Measurements from ENCODE around the gene ZFP36. TPM values are rescaled to one million over a fixed set of nuclear protein-coding genes. Genes with fewer than 3 reads are reported as not detected.
"Not testable (repeated sequence)": the region's sequence is repeated elsewhere in the genome, so short reads cannot be mapped to it uniquely, and the experiment has no call there.

The ZFP36 gene
- total RNA-seq, 1 donor from 2014 or later: 32.0 TPM

DNA sequence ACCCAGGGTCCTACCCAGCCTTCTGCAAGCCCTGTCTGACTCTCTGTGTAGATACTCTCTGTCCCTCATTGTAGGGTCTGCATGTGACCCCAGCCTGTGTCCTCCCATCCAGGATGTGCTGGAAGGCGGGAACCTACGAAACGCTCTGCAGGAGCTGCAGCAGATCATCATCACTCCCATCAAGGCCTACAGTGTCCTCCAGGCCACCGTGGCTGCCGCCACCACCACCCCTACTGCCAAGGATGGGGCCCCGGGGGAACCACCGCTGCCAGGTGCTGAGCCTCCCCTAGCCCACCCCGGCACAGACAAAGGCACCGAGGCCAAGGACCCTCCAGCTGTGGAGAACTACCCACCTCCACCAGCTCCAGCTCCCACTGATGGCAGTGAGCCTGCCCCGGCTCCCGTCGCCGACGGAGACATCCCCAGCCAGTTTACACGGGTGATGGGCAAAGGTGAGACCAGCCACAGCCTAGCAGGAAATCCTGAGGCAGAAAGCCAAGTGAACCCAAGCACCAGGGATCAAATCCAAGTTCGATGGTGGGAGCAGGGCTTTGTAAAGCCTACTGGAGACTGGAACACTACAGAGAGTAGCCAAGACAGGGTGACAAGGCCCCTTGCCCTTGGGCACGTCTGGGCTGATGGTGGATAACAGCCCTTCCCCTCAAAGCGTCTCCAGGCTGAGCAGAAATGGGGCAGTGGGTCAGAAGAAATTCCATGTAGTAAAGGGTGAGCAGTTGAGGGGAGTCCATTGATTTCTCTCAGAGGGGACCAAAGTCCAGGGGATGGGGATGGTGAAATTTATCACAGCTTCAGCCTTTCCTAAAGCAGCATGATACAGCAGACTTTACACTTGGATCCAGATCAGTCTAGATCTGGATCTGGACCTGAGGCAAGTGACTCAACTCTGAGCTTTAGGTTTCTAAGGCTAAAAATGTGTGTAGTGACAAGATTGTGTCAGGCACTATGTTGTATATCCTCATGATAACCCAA lies 29.0 kb upstream of the ZFP36 start:
- Mint-ChIP-seq H3K4me3 (no peak overlapping the region), H3K27ac (no peak overlapping the region), H3K27me3 (ENCODE audit: insufficient read depth) (no peaks in the 10 kb centered on the region), H3K36me3 (ENCODE audit: low read depth) (peaks cover 27% of the 10 kb centered on the region), H3K4me1 (ENCODE audit: low read depth) (no peaks in the 10 kb centered on the region), H3K9me3 (no peaks in the 10 kb centered on the region)
- intact Hi-C loops (cut with micrococcal nuclease): no loop called here
- no peak for DNase-seq (ENCODE audit: low spot score)

DNA sequence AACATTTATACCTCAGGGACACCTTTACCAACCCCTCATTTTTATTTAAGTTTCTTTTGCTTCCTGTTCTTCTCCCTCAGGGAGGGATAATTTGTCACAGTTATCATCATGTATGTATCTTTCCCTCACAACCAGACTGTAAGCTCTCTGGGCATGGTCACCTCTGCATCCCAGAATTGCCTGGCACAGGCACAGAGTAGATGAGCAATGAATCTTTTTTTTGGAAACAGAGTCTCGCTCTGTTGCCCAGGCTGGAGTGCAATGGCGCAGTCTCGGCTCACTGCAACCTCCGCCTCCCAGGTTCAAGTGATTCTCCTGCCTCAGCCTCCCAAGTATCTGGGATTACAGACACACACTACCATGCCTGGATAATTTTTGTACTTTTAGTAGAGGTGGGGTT lies 27.3 kb upstream of the ZFP36 start:
- H3K27ac Mint-ChIP-seq: peak overlapping the region; percentile 36
- intact Hi-C loops (cut with micrococcal nuclease); H3K4me3 Mint-ChIP-seq; H3K4me1 Mint-ChIP-seq (ENCODE audit: low read depth); H3K9me3 Mint-ChIP-seq; H3K27me3 Mint-ChIP-seq (ENCODE audit: insufficient read depth); DNase-seq (ENCODE audit: low spot score): not testable (repeated sequence)
- H3K36me3 Mint-ChIP-seq (ENCODE audit: low read depth): peaks cover 32% of the 10 kb centered on the region

DNA sequence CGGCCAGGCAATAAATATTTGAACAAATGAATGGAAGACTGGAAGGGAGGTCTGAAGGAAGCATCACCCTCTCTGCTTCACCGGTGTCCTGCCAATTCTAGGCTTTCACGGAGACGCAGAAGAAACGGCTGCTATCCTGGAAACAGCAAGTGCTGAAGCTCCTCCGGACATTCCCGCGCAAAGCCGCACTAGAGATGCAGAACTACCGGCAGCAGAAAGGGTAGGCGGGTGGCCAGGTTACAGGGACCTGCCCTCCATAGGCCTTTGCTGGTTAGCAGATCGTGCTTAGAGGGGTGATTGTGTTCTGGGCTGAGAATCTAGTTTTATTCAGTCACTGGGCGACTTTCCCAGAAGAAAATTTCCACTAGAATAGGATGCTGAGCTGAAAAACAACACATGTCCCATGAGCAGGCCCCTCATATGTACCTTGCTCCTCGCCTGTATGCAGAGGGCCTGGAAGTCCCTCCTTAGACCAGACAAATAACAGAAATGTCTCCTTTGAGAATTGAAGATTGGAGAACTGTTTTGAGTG lies 26.7 kb upstream of the ZFP36 start:
- Mint-ChIP-seq H3K36me3 (ENCODE audit: low read depth) (peaks cover 32% of the 10 kb centered on the region), H3K27ac (peak overlapping the region; percentile 36), H3K27me3 (ENCODE audit: insufficient read depth) (no peaks in the 10 kb centered on the region), H3K9me3 (no peaks in the 10 kb centered on the region), H3K4me3 (no peak overlapping the region), H3K4me1 (ENCODE audit: low read depth) (no peaks in the 10 kb centered on the region)
- intact Hi-C loops (cut with micrococcal nuclease): no loop called here
- no peak for DNase-seq (ENCODE audit: low spot score)

DNA sequence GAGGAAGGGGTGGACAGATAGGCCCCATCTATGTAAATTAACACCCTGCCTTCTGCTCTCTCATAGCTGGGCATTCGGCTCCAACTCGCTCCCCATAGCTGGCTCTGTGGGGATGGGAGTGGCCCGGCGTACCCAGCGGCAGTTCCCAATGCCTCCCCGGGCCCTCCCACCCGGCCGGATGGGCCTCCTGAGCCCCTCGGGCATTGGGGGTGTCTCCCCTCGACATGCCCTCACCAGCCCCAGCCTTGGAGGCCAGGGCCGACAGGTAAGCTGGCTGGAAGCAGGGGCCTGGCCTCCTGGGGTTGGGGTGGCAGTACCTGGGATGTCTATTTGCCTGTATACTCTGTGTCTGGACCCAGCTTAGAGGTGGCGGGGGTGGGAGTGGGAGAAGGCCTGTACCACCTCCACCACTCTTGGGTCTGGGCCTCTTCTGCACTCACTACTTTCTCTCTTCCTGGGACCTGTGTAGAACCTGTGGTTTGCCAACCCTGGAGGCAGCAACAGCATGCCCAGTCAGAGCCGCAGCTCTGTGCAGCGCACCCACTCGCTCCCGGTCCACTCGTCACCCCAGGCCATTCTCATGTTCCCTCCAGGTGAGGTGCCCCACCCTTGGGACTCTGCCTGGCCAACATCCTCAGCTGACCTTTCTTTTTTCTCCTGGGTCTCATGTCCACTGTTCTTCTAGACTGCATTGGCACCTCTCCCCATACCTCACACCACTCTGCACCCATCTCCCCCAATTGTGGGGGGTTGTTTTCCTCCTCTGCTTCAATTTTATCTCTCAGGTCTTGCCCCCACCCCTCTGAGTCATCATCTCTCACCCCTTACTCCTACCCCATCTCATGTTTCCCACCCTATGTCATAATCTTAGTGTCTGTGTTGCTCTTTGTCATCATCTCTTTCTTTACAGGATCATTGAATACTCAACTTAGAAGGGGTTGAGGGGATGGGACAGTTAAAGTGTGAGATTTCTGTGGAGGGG lies 25.8 kb upstream of the ZFP36 start:
- Mint-ChIP-seq H3K36me3 (ENCODE audit: low read depth) (peaks cover 37% of the 10 kb centered on the region), H3K27ac (peak overlapping the region; percentile 43), H3K4me1 (ENCODE audit: low read depth) (no peaks in the 10 kb centered on the region), H3K4me3 (no peak overlapping the region), H3K27me3 (ENCODE audit: insufficient read depth) (no peaks in the 10 kb centered on the region), H3K9me3 (no peaks in the 10 kb centered on the region)
- DNase-seq (ENCODE audit: low spot score): no peak
- intact Hi-C loops (cut with micrococcal nuclease): no loop called here

DNA sequence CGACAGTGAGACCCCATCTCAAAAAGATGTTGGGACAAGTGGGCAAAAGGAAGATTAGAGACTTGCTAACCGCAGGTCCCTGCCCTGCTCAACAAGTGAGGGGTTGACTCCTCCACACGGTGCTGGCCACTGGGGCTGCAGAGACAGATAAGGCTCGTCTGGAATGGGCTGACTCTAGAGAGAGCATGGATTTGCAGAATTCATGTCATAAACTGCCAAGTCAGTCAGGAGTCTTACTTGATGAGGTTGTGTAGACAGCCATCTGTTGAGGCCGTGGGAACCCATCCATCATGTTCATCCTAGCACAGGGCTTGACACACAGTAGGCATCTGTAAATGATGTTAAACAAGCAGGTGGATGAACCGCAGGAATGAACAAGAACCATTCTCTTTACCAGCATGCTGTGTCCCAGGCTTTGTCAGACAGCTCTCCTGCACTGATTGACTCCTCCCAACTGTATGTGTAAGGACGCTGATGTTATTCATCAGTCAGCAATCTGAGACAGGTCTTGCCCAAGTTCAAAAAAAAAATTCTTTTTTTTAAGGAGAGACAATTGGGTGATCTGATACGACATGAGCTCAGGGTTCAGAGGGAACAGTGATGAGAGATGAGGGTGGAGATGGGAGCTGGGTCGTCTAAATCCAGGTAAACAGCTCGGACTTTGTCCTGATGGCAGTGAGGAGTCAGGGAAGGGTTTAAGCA lies 24.6 kb upstream of the ZFP36 start:
- Mint-ChIP-seq H3K27me3 (ENCODE audit: insufficient read depth) (no peaks in the 10 kb centered on the region), H3K36me3 (ENCODE audit: low read depth) (peaks cover 44% of the 10 kb centered on the region), H3K4me1 (ENCODE audit: low read depth) (no peaks in the 10 kb centered on the region), H3K4me3 (no peak overlapping the region), H3K27ac (no peak overlapping the region), H3K9me3 (no peaks in the 10 kb centered on the region)
- intact Hi-C loops (cut with micrococcal nuclease): no loop called here
- no peak for DNase-seq (ENCODE audit: low spot score)

DNA sequence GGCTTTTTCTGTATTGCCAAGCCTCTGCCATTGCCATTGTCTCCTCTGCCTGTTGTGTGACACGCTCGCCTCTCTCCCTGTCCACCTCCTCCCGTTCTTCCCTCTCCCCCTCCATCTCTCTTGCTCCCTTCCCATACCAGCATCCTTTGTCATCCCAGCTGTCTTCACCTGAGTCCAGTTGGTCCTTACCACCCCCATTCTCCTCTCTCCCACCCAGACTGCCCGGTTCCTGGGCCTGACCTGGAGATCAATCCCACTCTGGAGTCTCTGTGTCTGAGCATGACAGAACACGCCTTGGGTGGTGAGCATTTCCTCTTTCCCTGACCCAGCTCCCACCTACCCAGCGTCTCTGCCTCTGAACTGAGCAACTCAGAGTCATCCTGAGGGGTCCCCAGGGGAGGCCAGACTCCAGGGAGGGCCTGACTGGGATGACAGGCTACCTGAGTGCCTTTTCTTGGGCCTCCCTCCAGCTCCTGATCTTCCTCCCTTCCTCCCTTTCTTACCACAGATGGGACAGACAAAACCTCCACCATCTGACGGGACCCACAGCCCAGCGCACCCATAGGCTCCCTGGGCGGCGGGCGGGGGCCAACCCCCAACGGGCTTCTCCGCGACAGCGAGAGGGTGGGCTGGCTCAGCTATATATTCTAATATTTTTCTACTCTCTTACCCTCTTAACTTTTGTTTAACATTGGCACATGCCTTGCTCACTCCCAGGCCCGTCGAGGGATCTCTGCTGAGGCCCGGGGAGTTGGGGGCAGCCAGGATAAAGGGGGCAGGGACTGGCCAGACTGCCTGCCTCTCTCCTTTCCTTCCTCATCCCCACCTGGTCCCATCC lies 23.4 kb upstream of the ZFP36 start:
- no peak overlapping the region for H3K27ac Mint-ChIP-seq

DNA sequence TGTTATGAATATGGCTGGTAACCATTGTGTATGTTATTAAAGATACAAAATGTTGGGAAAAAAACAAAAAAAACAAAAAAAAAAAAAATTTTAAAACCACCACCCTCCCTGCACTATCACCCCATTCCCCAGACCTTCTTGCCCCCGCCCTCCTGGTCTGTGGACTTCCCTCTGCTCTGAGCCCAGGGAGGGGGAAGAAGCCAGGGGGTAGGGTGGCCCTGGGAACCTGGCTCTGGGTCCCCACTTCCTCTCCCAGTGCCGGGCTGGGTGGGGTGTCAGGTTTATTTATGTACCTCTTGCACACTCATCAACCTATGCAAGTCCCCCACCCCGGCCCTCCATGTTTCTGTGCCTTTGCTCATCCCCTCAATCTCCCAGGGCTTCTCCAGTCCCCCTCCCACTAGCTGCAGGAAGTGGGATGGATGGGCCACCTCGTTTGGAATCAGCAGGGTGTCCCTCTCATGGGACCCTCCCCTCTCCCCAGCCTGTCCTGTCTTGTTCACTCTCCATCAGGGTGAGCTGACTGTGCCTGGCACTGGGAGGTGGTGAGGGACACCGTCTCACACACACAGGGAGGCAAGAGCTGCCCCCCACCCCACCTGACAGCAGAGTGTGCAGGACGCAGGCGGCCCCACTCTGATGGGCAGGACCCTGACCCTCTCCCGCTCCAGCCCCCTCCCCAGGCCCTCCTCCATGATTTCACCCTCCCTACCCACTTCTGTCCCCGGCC lies 21.6 kb upstream of the ZFP36 start:
- peak overlapping the region; percentile 18 for H3K27ac Mint-ChIP-seq
- intact Hi-C loops (cut with micrococcal nuclease): no loop called here
- H3K4me3 Mint-ChIP-seq: no peak overlapping the region
- peaks cover 49% of the 10 kb centered on the region for H3K36me3 Mint-ChIP-seq (ENCODE audit: low read depth)
- peaks cover 9% of the 10 kb centered on the region for H3K4me1 Mint-ChIP-seq (ENCODE audit: low read depth)
- no peaks in the 10 kb centered on the region for H3K9me3 Mint-ChIP-seq
- DNase-seq (ENCODE audit: low spot score): no peak
- H3K27me3 Mint-ChIP-seq (ENCODE audit: insufficient read depth): no peaks in the 10 kb centered on the region

More for the DNA sequence above, 23.4 kb upstream of the ZFP36 start:
- Mint-ChIP-seq H3K4me3 (no peak overlapping the region), H3K9me3 (no peaks in the 10 kb centered on the region), H3K27me3 (ENCODE audit: insufficient read depth) (no peaks in the 10 kb centered on the region), H3K4me1 (ENCODE audit: low read depth) (no peaks in the 10 kb centered on the region), H3K36me3 (ENCODE audit: low read depth) (peaks cover 45% of the 10 kb centered on the region)
- intact Hi-C loops (cut with micrococcal nuclease): no loop called here
- no peak for DNase-seq (ENCODE audit: low spot score)

DNA sequence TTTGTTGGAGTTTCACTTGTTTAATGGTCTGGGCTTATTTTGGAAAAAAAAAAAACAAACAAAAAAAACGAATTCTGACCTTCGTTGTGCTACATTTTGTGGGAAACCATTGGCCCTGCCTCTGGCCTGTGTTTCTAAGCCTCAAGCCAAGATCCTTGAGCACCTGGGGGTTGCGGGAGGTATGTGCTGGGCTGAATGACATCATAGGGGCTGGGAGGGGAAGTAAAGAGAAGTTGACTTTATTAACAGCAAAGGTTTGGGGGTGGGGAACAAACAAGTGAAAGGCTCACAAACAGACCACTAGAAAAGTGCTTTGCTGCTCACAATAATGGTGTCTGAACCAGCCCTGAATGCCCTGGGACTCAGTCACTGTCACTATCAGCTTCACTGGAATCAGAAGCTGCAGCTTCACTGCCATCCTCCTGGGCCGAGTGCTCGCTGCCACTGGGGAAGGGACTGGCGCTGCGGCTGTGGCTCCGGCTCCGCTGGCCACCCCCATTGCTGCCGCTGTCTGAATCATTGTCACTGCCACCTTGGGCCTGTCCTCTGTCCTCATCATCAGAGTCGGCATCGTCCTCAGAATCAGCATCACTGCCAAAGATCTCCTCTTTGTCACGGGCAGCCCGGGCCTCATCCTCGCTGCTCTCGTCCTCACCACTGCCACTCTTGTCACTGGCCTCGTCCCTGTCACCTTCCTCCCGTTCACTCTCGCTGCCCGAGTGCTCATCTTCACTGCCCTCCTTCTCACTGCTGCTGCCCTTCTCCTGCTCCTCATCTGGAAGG lies 20.8 kb upstream of the ZFP36 start:
- Mint-ChIP-seq H3K27me3 (ENCODE audit: insufficient read depth) (no peaks in the 10 kb centered on the region), H3K9me3 (no peaks in the 10 kb centered on the region), H3K4me3 (no peak overlapping the region), H3K36me3 (ENCODE audit: low read depth) (peaks cover 48% of the 10 kb centered on the region), H3K27ac (peak overlapping the region; percentile 4), H3K4me1 (ENCODE audit: low read depth) (peaks cover 14% of the 10 kb centered on the region)
- DNase-seq (ENCODE audit: low spot score): no peak
- intact Hi-C loops (cut with micrococcal nuclease): no loop called here

DNA sequence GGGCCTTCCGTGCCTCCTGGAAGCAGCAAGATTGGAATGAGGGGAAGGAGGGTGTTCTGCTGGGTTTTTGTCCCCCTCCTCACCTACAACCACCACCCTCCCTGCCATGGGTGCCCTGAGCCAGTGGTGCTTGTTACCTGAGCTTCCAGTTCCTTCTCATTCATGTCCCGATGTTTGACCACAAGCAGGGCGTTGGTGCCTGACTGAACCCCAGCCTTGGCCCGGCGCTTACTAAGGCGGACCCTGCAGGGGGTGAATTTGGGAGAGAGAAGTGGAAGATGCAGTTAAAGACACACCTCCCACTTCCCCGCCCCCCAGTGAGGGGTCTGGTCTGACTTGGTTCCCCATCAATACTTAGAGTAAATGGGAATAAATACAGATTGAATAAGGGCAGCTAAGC lies 20.1 kb upstream of the ZFP36 start:
- peaks cover 17% of the 10 kb centered on the region for H3K4me1 Mint-ChIP-seq (ENCODE audit: low read depth)
- no peak overlapping the region for H3K4me3 Mint-ChIP-seq

DNA sequence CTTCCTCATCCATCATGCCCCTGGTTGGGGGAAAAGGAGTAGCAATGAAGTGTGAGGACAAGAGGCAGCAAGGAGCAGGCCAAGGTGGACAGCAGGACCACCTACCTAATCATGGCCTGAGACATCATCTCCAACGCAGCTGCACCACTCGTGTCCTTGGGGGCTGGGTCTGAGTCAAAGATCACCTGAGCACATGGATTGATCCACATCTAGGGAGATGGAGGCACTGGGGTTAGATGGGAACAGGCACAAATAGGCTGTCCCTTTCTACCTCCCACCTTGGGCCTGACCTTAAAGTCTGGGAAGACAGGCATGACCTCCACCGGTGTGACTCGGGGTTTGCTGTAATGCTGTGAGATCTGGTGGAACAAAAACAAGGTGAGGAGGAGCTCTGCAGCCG lies 18.0 kb upstream of the ZFP36 start:
- peaks cover 47% of the 10 kb centered on the region for H3K36me3 Mint-ChIP-seq (ENCODE audit: low read depth)
- H3K4me1 Mint-ChIP-seq (ENCODE audit: low read depth): peaks cover 29% of the 10 kb centered on the region
- no peaks in the 10 kb centered on the region for H3K9me3 Mint-ChIP-seq
- no peak overlapping the region for H3K27ac Mint-ChIP-seq
- DNase-seq (ENCODE audit: low spot score): no peak
- intact Hi-C loops (cut with micrococcal nuclease): no loop called here
- no peaks in the 10 kb centered on the region for H3K27me3 Mint-ChIP-seq (ENCODE audit: insufficient read depth)
- peak overlapping the region; percentile 35 for H3K4me3 Mint-ChIP-seq

More for the DNA sequence above, 20.1 kb upstream of the ZFP36 start:
- Mint-ChIP-seq H3K27ac (no peak overlapping the region), H3K9me3 (no peaks in the 10 kb centered on the region), H3K27me3 (ENCODE audit: insufficient read depth) (no peaks in the 10 kb centered on the region), H3K36me3 (ENCODE audit: low read depth) (peaks cover 45% of the 10 kb centered on the region)
- intact Hi-C loops (cut with micrococcal nuclease): no loop called here
- DNase-seq (ENCODE audit: low spot score): no peak

Measured in activated T-helper 1 cell treated with anti-CD3 and anti-CD28 coated beads, Interleukin-12 subunit alpha, Interleukin-12 subunit beta, Interleukin-2, Interleukin-4 antibody, amounts not matched to agents 30 ng/mL and 10 ng/mL and 1 ng/mL, durations not matched to agents 14 hours and 24 hours and 36 hours (primary cell).